Suprapubic skin (tissue), 4 donors: Measurements from ENCODE around the gene UBASH3A. TPM values are rescaled to one million over a fixed set of nuclear protein-coding genes. Genes with fewer than 3 reads are reported as not detected.

Source experiments
- DNase-seq, 2 donors: peaks; one replicate each; pipeline ENCODE4 v3.0.0-alpha.2; 2019; ENCODE audit warnings: low spot score in 2 of 2
- H3K27ac ChIP-seq: fragments of 200-600 bp; sonication (generic); one replicate; pipeline ENCODE4 v1.5.1; 2019
- H3K27me3 ChIP-seq: fragments of 200-600 bp; sonication (generic); one replicate; pipeline ENCODE4 v1.5.1; 2019
- H3K36me3 ChIP-seq: fragments of 200-600 bp; sonication (generic); one replicate; pipeline ENCODE4 v1.5.1; 2019
- H3K4me1 ChIP-seq: fragments of 200-600 bp; sonication (generic); one replicate; pipeline ENCODE4 v1.5.1; 2019
- H3K4me3 ChIP-seq: fragments of 200-600 bp; sonication (generic); one replicate; pipeline ENCODE4 v1.5.1; 2019; ENCODE audit warnings: mild to moderate bottlenecking
- H3K9me3 ChIP-seq: fragments of 200-600 bp; sonication (generic); one replicate; pipeline ENCODE4 v1.5.1; 2019
- EP300 ChIP-seq: sonication (generic); formaldehyde crosslinking; IDR thresholded peaks from one replicate; pipeline ENCODE4 v1.6.1; 2017; ENCODE audit warnings: antibody characterized with exemption
- POLR2A ChIP-seq, 2 donors: fragments of 450-650 bp; IDR thresholded peaks; one replicate each; pipeline ENCODE4 v1.6.1; 2017; ENCODE audit warnings: antibody characterized with exemption in 2 of 2, mild to moderate bottlenecking in 2 of 2, moderate library complexity in 2 of 2
- POLR2AphosphoS5 ChIP-seq, 3 donors: sonication (generic); formaldehyde crosslinking; IDR thresholded peaks; one replicate each; pipeline ENCODE4 v1.6.1; 2017; ENCODE audit warnings: antibody characterized with exemption in 3 of 3
- WGBS: methylation state at CpG from one replicate; pipeline ENCODE4 v1.1.5; 2018; 5-methylcytosine and 5-hydroxymethylcytosine counted together
- total RNA-seq, 4 donors: library from RNA; depleted of rRNA; stranded (reverse); fragments of >200 nt; gene quantifications; one replicate each; pipeline ENCODE4 v1.1.0, GENCODE V29; 2016
- TF ChIP-seq, protein P1 (sequence below), 2 donors: fragments of 200-600 bp in 1 of 2; fragments of 450-650 bp in 1 of 2; sonication (generic) in 1 of 2; IDR thresholded peaks; one replicate each; pipeline ENCODE4 v1.5.1; 2016 to 2019; ENCODE audit warnings: antibody characterized with exemption in 2 of 2, mild to moderate bottlenecking in 1 of 2, moderate library complexity in 1 of 2

Gene UBASH3A
- total RNA-seq, 4 donors from 2014 or later, result 0.36 to 1.0 (median 0.47) TPM; not detected in 1

GRCh38 chr21:42471206-42471605 is 67.5 kb downstream of the UBASH3A start:
- peak in 1 of 2 donors; percentile 61 for DNase-seq
- Histone ChIP-seq H3K9me3 (no peaks in the 10 kb centered on the region), H3K4me1 (peaks cover 19% of the 10 kb centered on the region), H3K36me3 (no peaks in the 10 kb centered on the region), H3K27ac (no peak overlapping the region), H3K4me3 (no peak overlapping the region), H3K27me3 (no peaks in the 10 kb centered on the region)
- WGBS, result 94% methylated on average over 9 of the region's 9 CpGs
- TF ChIP-seq, protein P1, sequence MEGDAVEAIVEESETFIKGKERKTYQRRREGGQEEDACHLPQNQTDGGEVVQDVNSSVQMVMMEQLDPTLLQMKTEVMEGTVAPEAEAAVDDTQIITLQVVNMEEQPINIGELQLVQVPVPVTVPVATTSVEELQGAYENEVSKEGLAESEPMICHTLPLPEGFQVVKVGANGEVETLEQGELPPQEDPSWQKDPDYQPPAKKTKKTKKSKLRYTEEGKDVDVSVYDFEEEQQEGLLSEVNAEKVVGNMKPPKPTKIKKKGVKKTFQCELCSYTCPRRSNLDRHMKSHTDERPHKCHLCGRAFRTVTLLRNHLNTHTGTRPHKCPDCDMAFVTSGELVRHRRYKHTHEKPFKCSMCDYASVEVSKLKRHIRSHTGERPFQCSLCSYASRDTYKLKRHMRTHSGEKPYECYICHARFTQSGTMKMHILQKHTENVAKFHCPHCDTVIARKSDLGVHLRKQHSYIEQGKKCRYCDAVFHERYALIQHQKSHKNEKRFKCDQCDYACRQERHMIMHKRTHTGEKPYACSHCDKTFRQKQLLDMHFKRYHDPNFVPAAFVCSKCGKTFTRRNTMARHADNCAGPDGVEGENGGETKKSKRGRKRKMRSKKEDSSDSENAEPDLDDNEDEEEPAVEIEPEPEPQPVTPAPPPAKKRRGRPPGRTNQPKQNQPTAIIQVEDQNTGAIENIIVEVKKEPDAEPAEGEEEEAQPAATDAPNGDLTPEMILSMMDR (IDR thresholded peaks at IDR 0.05), result no peak
- no peak for TF ChIP-seq EP300
- no peak for TF ChIP-seq POLR2A (IDR thresholded peaks at IDR 0.05)
- TF ChIP-seq POLR2AphosphoS5 (IDR thresholded peaks at IDR 0.05), result no peak

- H3K36me3 ChIP-seq, result no peaks in the 10 kb centered on the region
- H3K4me3 ChIP-seq, result no peak overlapping the region
- peak in 1 of 2 donors; percentile 68 for DNase-seq
- H3K27me3 ChIP-seq, result no peaks in the 10 kb centered on the region
- WGBS, result 89% methylated on average over 13 of the region's 13 CpGs
- H3K27ac ChIP-seq, result no peak overlapping the region
- peaks cover 19% of the 10 kb centered on the region for H3K4me1 ChIP-seq
- H3K9me3 ChIP-seq, result no peaks in the 10 kb centered on the region
- TF ChIP-seq POLR2A (IDR thresholded peaks at IDR 0.05) (no peak), POLR2AphosphoS5 (IDR thresholded peaks at IDR 0.05) (no peak), EP300 (no peak)
- TF ChIP-seq, protein P1 (IDR thresholded peaks at IDR 0.05), result no peak
These were observed 68.1 kb downstream of the UBASH3A start for GRCh38 chr21:42471716-42472330.

DNA sequence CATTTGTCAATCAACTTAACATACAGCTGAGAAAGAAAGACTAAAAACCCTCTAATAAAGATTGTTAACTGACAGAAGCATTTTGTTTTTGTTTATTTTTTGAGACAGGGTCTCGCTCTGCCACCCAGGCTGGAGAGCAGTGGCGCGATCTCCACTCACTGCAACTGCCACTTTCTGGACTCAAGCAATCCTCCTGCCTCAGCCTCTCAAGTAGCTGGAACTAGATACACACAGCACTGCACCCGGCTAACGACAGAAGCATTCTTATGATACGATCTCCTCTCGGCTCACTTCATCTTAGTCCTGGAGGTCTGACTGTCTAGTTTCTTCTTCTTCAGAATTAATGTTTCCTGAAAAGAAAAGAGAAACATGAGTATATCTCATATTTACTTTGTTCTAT is 68.8 kb downstream of the UBASH3A start:
- Histone ChIP-seq H3K4me3 (no peak overlapping the region), H3K4me1 (peaks cover 19% of the 10 kb centered on the region), H3K27ac (no peak overlapping the region), H3K36me3 (no peaks in the 10 kb centered on the region), H3K27me3 (no peaks in the 10 kb centered on the region), H3K9me3 (no peaks in the 10 kb centered on the region)
- TF ChIP-seq POLR2AphosphoS5 (IDR thresholded peaks at IDR 0.05) (no peak), EP300 (no peak), POLR2A (IDR thresholded peaks at IDR 0.05) (no peak)
- TF ChIP-seq, protein P1 (IDR thresholded peaks at IDR 0.05), result no peak
- DNase-seq, result peak in 1 of 2 donors; percentile 55
- 92% methylated on average over 7 of the region's 7 CpGs for WGBS

- 79% methylated on average over 9 of the region's 9 CpGs for WGBS
- DNase-seq, result peak in 1 of 2 donors; percentile 49
- H3K27me3 ChIP-seq, result no peaks in the 10 kb centered on the region
These were observed 69.9 kb downstream of the UBASH3A start for GRCh38 chr21:42473498-42474042.

More at GRCh38 chr21:42473498-42474042, 69.9 kb downstream of the UBASH3A start:
- Histone ChIP-seq H3K4me3 (no peak overlapping the region), H3K27ac (no peak overlapping the region), H3K4me1 (peaks cover 19% of the 10 kb centered on the region), H3K36me3 (no peaks in the 10 kb centered on the region), H3K9me3 (no peaks in the 10 kb centered on the region)
- no peak for TF ChIP-seq POLR2AphosphoS5 (IDR thresholded peaks at IDR 0.05)
- no peak for TF ChIP-seq POLR2A (IDR thresholded peaks at IDR 0.05)
- TF ChIP-seq, protein P1 (IDR thresholded peaks at IDR 0.05), result no peak
- TF ChIP-seq EP300, result no peak
